K562 (cell line): Measurements from ENCODE around the gene DGCR8. TPM values are rescaled to one million over a fixed set of nuclear protein-coding genes. Genes with fewer than 3 reads are reported as not detected.
A peak's percentile ranks its signal among the peaks of the same experiment; 100 is the strongest.

Source experiments
- ARHGAP35 ChIP-seq: fragments of 450-650 bp; IDR thresholded peaks from 2 replicates; pipeline ENCODE4 v1.6.1; 2018; ENCODE audit not compliant: partially characterized antibody
- BRF1 ChIP-seq: IDR thresholded peaks from 3 replicates; pipeline ENCODE4 v1.6.1; 2011; ENCODE audit warnings: borderline replicate concordance, mild to moderate bottlenecking; ENCODE audit not compliant: insufficient read length; ENCODE audit errors: extremely low read depth
- CC2D1A ChIP-seq: fragments of 450-650 bp; IDR thresholded peaks from 2 replicates; pipeline ENCODE4 v1.6.1; 2017; ENCODE audit warnings: mild to moderate bottlenecking
- CSDE1 ChIP-seq, 2 experiments: fragments of 450-650 bp; IDR thresholded peaks; 2 replicates each; pipeline ENCODE4 v1.6.1; 2016; ENCODE audit warnings: mild to moderate bottlenecking in 1 of 2
- DDX20 ChIP-seq: fragments of 450-650 bp; IDR thresholded peaks from 2 replicates; pipeline ENCODE4 v1.6.1; 2016; ENCODE audit warnings: missing genetic modification characterization, low read depth, mild to moderate bottlenecking, missing compliant biosample characterization, moderate library complexity
- FOXK2 ChIP-seq, 2 experiments: fragments of 450-650 bp; IDR thresholded peaks in 1 of 2; conservative IDR thresholded peaks in 1 of 2; 2 replicates each; pipeline ENCODE4 v1.6.1; 2016; ENCODE audit warnings: low read depth in 2 of 2, mild to moderate bottlenecking in 1 of 2
- HCFC1 ChIP-seq: IDR thresholded peaks from 2 replicates; pipeline ENCODE4 v1.6.1; 2012; ENCODE audit warnings: low read depth, low read length, improper control_type of control experiment
- KDM4B ChIP-seq, 2 experiments: fragments of 450-650 bp in 1 of 2; sonication (generic) in 1 of 2; IDR thresholded peaks; 2 replicates each; pipeline ENCODE4 v1.6.1; 2016 to 2017; ENCODE audit warnings: borderline replicate concordance in 2 of 2, antibody characterized with exemption in 1 of 2, low read depth in 1 of 2, mild to moderate bottlenecking in 1 of 2
- MTA1 ChIP-seq: fragments of 450-650 bp; IDR thresholded peaks from 2 replicates; pipeline ENCODE4 v1.6.1; 2017; ENCODE audit warnings: borderline replicate concordance
- MXI1 ChIP-seq: IDR thresholded peaks from 2 replicates; pipeline ENCODE4 v1.6.1; 2011; ENCODE audit warnings: low read depth, mild to moderate bottlenecking, improper control_type of control experiment, low read length
- NR2F6 ChIP-seq: fragments of 450-650 bp; formaldehyde crosslinking; IDR thresholded peaks from 2 replicates; pipeline ENCODE4 v1.4.0; 2020; ENCODE audit warnings: mild to moderate bottlenecking
- PATZ1 ChIP-seq: fragments of 250-450 bp; sonication (Bioruptor Pico); IDR thresholded peaks from 2 replicates; pipeline ENCODE4 v1.5.0; 2020; ENCODE audit warnings: mild to moderate bottlenecking, borderline replicate concordance
- POU5F1 ChIP-seq: fragments of 150-350 bp; IDR thresholded peaks from 2 replicates; pipeline ENCODE4 v1.6.1; 2014; ENCODE audit warnings: borderline replicate concordance, low read length, low read depth, mild to moderate bottlenecking; ENCODE audit not compliant: partially characterized antibody
- RBM39 ChIP-seq: fragments of 200-400 bp; formaldehyde crosslinking; optimal IDR thresholded peaks from 2 replicates; pipeline ENCODE3; 2018; ENCODE audit warnings: low read depth, low read length
- TEAD4 ChIP-seq, 2 experiments: sonication (generic) in 1 of 2; formaldehyde crosslinking in 1 of 2; IDR thresholded peaks; 2 replicates each; pipeline versions ENCODE4 v1.6.1 to v1.8.0; 2012 to 2022; ENCODE audit warnings: borderline replicate concordance in 1 of 2, inconsistent platforms in 1 of 2, low read length in 1 of 2, mild to moderate bottlenecking in 1 of 2, missing genetic modification reagents in 1 of 2
- XRCC4 ChIP-seq: IDR thresholded peaks from one replicate; pipeline ENCODE4 v1.6.1; 2011; ENCODE audit not compliant: insufficient read depth, insufficient read length; ENCODE audit errors: extremely low read depth
- ZBED1 ChIP-seq: IDR thresholded peaks from 2 replicates; pipeline ENCODE4 v1.6.1; 2014
- ZNF311 ChIP-seq: fragments of 250-450 bp; sonication (Bioruptor Pico); IDR thresholded peaks from 2 replicates; pipeline ENCODE4 v1.4.0; 2020; ENCODE audit warnings: mild to moderate bottlenecking, moderate library complexity
- polyA plus RNA-seq, 8 experiments: library from polyadenylated mRNA; depleted of rRNA in 4 of 8; stranded (reverse) in 5 of 8; unstranded in 3 of 8; fragments of >200 nt; fragmentation: Nextera tagmentation in 2 of 8; fragmentation: Illumina TruSeq in 1 of 8; extraction: Ambion mirVana in 2 of 8; extraction: Trizol in 1 of 8; gene quantifications; 2 replicates each; pipeline versions ENCODE4 v1.2.1 to v1.2.3, GENCODE V29; 2011 to 2014; ENCODE audit warnings: inconsistent platforms in 1 of 8, missing spikeins in 1 of 8
- total RNA-seq, 7 experiments: library from RNA; depleted of rRNA in 6 of 7; stranded (reverse); fragments of >200 nt in 6 of 7; fragmentation: Illumina TruSeq in 2 of 7; extraction: Trizol in 2 of 7; gene quantifications; 2 replicates each; pipeline versions ENCODE4 v1.2.1 to v1.2.3, GENCODE V29; 2011 to 2021; ENCODE audit warnings: low replicate concordance in 1 of 7
- TF ChIP-seq, protein P1 (sequence below): fragments of 200-800 bp; sonication (Bioruptor generic); IDR thresholded peaks from 2 replicates; pipeline ENCODE4 v1.6.1; 2017; ENCODE audit warnings: missing genetic modification characterization, missing compliant biosample characterization
- TF ChIP-seq, protein P2 (sequence below): fragments of 250-450 bp; sonication (Bioruptor Pico); IDR thresholded peaks from 2 replicates; pipeline ENCODE4 v1.9.0; 2021; ENCODE audit warnings: mild to moderate bottlenecking, inconsistent platforms
- TF ChIP-seq, protein P3 (sequence below): fragments of 250-450 bp; sonication (Bioruptor Pico); IDR thresholded peaks from 2 replicates; pipeline ENCODE4 v1.5.0; 2020; ENCODE audit warnings: mild to moderate bottlenecking

Gene DGCR8
- total and polyA plus RNA-seq, 9 of the 15 experiments (the other 6 are each of a cell fraction or from before 2014, with no cell fraction given) = 5.9 to 144 (median 80.1) TPM

- TF ChIP-seq HCFC1 (peak; percentile 99), KDM4B (IDR thresholded peaks at IDR 0.05; ENCODE audit: borderline replicate concordance in 2 of 2, low read depth in 1 of 2) (peak in 1 of 2 experiments; percentile 99; a peak in 2 of 4 replicates), XRCC4 (no peak), ZBED1 (no peak), CSDE1 (IDR thresholded peaks at IDR 0.05) (no peak), MXI1 (peak; percentile 97), NR2F6 (peak; percentile 95), DDX20 (tag) (no peak), PATZ1 (CRISPR knock-in tag) (no peak), RBM39 (no peak), ZNF311 (CRISPR knock-in tag) (no peak), MTA1 (peak; percentile 100), CC2D1A (no peak), TEAD4 (IDR thresholded peaks at IDR 0.05; ENCODE audit: low read length) (peak; percentile 78), TEAD4 (CRISPR knock-in tag; IDR thresholded peaks at IDR 0.05; ENCODE audit: borderline replicate concordance) (no peak), POU5F1 (peak; percentile 93), BRF1 (no peak), FOXK2 (conservative IDR thresholded peaks at IDR 0.05 in 1 of 2, IDR thresholded peaks at IDR 0.05 in 1 of 2; ENCODE audit: low read depth in 2 of 2) (no peak), ARHGAP35 (peak; percentile 86)
- TF ChIP-seq, protein P1, sequence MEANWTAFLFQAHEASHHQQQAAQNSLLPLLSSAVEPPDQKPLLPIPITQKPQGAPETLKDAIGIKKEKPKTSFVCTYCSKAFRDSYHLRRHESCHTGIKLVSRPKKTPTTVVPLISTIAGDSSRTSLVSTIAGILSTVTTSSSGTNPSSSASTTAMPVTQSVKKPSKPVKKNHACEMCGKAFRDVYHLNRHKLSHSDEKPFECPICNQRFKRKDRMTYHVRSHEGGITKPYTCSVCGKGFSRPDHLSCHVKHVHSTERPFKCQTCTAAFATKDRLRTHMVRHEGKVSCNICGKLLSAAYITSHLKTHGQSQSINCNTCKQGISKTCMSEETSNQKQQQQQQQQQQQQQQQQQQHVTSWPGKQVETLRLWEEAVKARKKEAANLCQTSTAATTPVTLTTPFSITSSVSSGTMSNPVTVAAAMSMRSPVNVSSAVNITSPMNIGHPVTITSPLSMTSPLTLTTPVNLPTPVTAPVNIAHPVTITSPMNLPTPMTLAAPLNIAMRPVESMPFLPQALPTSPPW = no peak
- TF ChIP-seq, protein P2, sequence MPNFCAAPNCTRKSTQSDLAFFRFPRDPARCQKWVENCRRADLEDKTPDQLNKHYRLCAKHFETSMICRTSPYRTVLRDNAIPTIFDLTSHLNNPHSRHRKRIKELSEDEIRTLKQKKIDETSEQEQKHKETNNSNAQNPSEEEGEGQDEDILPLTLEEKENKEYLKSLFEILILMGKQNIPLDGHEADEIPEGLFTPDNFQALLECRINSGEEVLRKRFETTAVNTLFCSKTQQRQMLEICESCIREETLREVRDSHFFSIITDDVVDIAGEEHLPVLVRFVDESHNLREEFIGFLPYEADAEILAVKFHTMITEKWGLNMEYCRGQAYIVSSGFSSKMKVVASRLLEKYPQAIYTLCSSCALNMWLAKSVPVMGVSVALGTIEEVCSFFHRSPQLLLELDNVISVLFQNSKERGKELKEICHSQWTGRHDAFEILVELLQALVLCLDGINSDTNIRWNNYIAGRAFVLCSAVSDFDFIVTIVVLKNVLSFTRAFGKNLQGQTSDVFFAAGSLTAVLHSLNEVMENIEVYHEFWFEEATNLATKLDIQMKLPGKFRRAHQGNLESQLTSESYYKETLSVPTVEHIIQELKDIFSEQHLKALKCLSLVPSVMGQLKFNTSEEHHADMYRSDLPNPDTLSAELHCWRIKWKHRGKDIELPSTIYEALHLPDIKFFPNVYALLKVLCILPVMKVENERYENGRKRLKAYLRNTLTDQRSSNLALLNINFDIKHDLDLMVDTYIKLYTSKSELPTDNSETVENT = peak; percentile 100
- TF ChIP-seq, protein P3, sequence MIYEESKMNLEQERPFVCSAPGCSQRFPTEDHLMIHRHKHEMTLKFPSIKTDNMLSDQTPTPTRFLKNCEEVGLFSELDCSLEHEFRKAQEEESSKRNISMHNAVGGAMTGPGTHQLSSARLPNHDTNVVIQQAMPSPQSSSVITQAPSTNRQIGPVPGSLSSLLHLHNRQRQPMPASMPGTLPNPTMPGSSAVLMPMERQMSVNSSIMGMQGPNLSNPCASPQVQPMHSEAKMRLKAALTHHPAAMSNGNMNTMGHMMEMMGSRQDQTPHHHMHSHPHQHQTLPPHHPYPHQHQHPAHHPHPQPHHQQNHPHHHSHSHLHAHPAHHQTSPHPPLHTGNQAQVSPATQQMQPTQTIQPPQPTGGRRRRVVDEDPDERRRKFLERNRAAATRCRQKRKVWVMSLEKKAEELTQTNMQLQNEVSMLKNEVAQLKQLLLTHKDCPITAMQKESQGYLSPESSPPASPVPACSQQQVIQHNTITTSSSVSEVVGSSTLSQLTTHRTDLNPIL (CRISPR knock-in tag) = no peak
Observed at GRCh38 chr22:20116951-20117632, 37.1 kb downstream of the DGCR8 start, which contains the start of gene TRMT2A (continued).
